ENCODE measurements around the gene TSACC.

Gene TSACC

DNA sequence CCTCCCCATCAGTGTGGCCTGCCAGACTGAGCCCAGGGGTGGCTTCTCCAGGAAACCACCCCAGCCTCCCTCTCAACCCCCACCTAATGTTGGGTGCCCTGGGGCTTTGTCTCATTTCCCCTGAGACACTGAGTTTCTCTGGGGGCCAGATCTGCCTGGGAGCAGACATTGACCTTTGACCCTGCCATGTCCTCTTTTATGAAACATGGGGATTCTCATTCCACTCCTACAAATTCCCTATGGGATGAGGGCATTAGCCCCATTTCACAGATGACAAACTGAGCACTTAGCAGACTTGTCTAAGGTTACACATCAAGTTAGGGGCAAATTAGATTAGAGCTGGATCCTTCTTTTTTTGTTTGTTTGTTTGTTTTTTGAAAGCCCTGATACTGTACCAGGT lies 54.8 kb downstream of the TSACC start:
- TF ChIP-seq, protein P1, sequence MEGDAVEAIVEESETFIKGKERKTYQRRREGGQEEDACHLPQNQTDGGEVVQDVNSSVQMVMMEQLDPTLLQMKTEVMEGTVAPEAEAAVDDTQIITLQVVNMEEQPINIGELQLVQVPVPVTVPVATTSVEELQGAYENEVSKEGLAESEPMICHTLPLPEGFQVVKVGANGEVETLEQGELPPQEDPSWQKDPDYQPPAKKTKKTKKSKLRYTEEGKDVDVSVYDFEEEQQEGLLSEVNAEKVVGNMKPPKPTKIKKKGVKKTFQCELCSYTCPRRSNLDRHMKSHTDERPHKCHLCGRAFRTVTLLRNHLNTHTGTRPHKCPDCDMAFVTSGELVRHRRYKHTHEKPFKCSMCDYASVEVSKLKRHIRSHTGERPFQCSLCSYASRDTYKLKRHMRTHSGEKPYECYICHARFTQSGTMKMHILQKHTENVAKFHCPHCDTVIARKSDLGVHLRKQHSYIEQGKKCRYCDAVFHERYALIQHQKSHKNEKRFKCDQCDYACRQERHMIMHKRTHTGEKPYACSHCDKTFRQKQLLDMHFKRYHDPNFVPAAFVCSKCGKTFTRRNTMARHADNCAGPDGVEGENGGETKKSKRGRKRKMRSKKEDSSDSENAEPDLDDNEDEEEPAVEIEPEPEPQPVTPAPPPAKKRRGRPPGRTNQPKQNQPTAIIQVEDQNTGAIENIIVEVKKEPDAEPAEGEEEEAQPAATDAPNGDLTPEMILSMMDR (IDR thresholded peaks at IDR 0.05; ENCODE audit: control insufficient read depth, extremely low read depth, insufficient read depth) = no peak
- H3K4me3 ChIP-seq (ENCODE audit: low read depth, low read length) = no peak overlapping the region
- DNase-seq (ENCODE audit: low read depth) = no peak

DNA sequence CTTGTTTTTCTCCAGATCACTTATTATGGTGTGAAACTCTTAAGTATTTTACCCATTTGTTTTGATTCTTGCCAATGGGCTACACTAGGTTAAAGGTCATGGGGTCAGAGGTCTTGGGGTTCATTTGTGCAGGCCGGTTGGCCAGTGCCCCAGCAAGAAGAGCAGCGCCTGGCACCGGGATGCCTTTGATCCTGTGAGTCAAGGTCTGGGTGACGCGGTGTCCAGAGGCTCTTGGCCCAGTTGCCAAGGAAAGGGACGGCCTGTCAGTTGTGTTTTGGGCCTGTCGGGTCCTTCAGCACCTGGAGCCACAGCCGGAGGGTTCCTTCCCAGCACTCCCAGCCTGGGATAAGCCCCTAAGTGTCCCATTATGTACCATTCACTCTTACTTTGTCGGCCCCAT lies 55.8 kb downstream of the TSACC start:
- no peak for DNase-seq (ENCODE audit: low read depth)
- TF ChIP-seq, protein P1 (IDR thresholded peaks at IDR 0.05; ENCODE audit: control insufficient read depth, extremely low read depth, insufficient read depth) = no peak
- no peak overlapping the region for H3K4me3 ChIP-seq (ENCODE audit: low read depth, low read length)

DNA sequence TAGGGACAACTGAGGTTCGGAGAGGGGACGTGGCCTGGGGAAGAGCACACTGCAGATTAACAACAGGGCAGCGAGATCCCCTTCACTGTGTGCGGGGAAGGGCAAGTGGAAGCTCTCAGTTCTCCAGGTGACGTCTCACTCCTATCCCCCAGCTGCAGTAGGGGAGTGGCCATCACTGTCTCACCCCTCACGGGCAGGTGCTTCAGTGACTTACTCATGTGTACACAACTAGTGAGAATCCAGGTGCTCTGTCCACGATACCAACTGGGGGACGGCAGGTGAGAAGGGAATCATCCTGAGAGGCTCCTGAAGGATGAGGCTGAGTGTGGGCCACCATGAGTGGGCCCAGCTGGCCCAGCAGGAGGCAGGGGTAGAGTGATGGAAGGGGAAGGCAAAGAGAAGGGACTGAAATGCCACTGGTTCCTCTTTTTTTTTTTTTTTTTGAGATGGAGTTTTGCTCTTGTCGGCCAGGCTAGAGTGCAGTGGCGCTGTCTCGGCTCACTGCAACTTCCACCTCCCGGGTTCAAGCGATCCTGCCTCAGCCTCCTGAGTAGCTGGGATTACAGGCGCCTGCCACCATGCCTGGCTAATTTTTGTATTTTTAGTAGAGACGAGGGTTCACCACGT lies 56.6 kb downstream of the TSACC start:
- H3K4me3 ChIP-seq (ENCODE audit: low read depth, low read length) = no peak overlapping the region
- TF ChIP-seq, protein P1 (IDR thresholded peaks at IDR 0.05; ENCODE audit: control insufficient read depth, extremely low read depth, insufficient read depth) = no peak
- DNase-seq (ENCODE audit: low read depth) = no peak
